Transverse colon (tissue), 4 donors: ENCODE results near the gene ST7L. TPM values are rescaled to one million over a fixed set of nuclear protein-coding genes. Genes with fewer than 3 reads are reported as not detected.

ENCODE experiments used
- DNase-seq: peaks from one replicate; pipeline ENCODE4 v3.0.0-alpha.2; 2019
- H3K27ac ChIP-seq, 4 donors: fragments of 200-600 bp; sonication (generic); 2 replicates each; pipeline ENCODE4 v1.5.1; 2016 to 2018; ENCODE audit warnings: inconsistent platforms in 4 of 4
- H3K27me3 ChIP-seq: fragments of 200-600 bp; sonication (generic); 2 replicates; pipeline ENCODE4 v1.5.1; 2017; ENCODE audit warnings: inconsistent platforms
- H3K36me3 ChIP-seq, 4 donors: fragments of 200-600 bp; sonication (generic); 2 replicates each; pipeline ENCODE4 v1.5.1; 2017 to 2019; ENCODE audit warnings: inconsistent platforms in 4 of 4
- H3K4me1 ChIP-seq, 4 donors: fragments of 200-600 bp; sonication (generic); 2 replicates each; pipeline ENCODE4 v1.5.1; 2017 to 2020; ENCODE audit warnings: inconsistent platforms in 4 of 4
- H3K4me3 ChIP-seq, 4 donors: fragments of 200-600 bp; sonication (generic); 1 replicate in 1 of 4; 2 replicates in 3 of 4; pipeline versions ENCODE4 v1.5.1 to v1.6.1; 2017 to 2019; ENCODE audit warnings: inconsistent platforms in 4 of 4
- H3K9me3 ChIP-seq, 2 donors: fragments of 200-600 bp; sonication (generic); 2 replicates each; pipeline ENCODE4 v1.5.1; 2017 to 2019; ENCODE audit warnings: inconsistent platforms in 2 of 2
- CTCF ChIP-seq, 5 experiments: fragments of 200-600 bp in 3 of 5; fragments of 450-650 bp in 2 of 5; sonication (generic) in 3 of 5; IDR thresholded peaks; 1 replicate in 2 of 5; 2 replicates in 3 of 5; pipeline ENCODE4 v1.5.1; 2016 to 2017; ENCODE audit warnings: antibody characterized with exemption in 5 of 5, inconsistent platforms in 3 of 5, mild to moderate bottlenecking in 2 of 5, moderate library complexity in 1 of 5
- EP300 ChIP-seq: sonication (generic); formaldehyde crosslinking; IDR thresholded peaks from one replicate; pipeline ENCODE4 v1.6.1; 2017; ENCODE audit warnings: antibody characterized with exemption, low read depth
- POLR2A ChIP-seq: fragments of 450-650 bp; IDR thresholded peaks from one replicate; pipeline ENCODE4 v1.6.1; 2016; ENCODE audit warnings: antibody characterized with exemption, mild to moderate bottlenecking, moderate library complexity
- POLR2AphosphoS5 ChIP-seq, 3 donors: sonication (generic); formaldehyde crosslinking; IDR thresholded peaks; one replicate each; pipeline ENCODE4 v1.6.1; 2016; ENCODE audit warnings: antibody characterized with exemption in 3 of 3
- WGBS, 2 donors: methylation state at CpG; one replicate each; pipeline ENCODE4 v1.1.5; 2018; ENCODE audit warnings: low coverage in 1 of 2; 5-methylcytosine and 5-hydroxymethylcytosine counted together
- in situ Hi-C, 4 donors: fragments of 200-750 bp; cut with MboI; loops; one replicate each; pipeline versions ENCODE4 v1.15.0 to v1.15.1; 2017; ENCODE audit warnings: low sequenced_read_pairs in 3 of 4, low pct_ligation_motif_present in 1 of 4, low pct_unique_long_range_greater_than_20kb in 1 of 4
- intact Hi-C: fragments of 100-400 bp; cut with DNase I; formaldehyde crosslinking; loops from one replicate; pipeline ENCODE4 v1.15.1; 2023; ENCODE audit warnings: low total_unique reads
- total RNA-seq, 4 donors: library from RNA; depleted of rRNA; stranded (reverse); fragments of >200 nt; gene quantifications; one replicate each; pipeline ENCODE4 v1.1.0, GENCODE V29; 2016

Gene ST7L
- total RNA-seq, 4 donors from 2014 or later = 7.0 to 37.4 (median 24.9) TPM

GRCh38 chr1:112527266-112528010 is 91.5 kb downstream of the ST7L start:
- H3K9me3 ChIP-seq = no peaks in the 10 kb centered on the region
- in situ Hi-C loops (no loop called here), intact Hi-C loops (no loop called here)
- H3K4me1 ChIP-seq = peaks cover 0 to 8% (median 0%) of the 10 kb centered on the region in 4 donors
- H3K36me3 ChIP-seq = peaks cover 0 to 4% (median 0%) of the 10 kb centered on the region in 4 donors
- whole genome bisulfite sequencing, 2 donors = 75 to 89% methylated on average over 3 to 4 of the region's 4 CpGs
- TF ChIP-seq POLR2AphosphoS5 (IDR thresholded peaks at IDR 0.05) (no peak), POLR2A (no peak), CTCF (IDR thresholded peaks at IDR 0.05) (no peak), EP300 (no peak)
- DNase-seq = no peak
- H3K4me3 ChIP-seq = no peak overlapping the region
- H3K27me3 ChIP-seq = no peaks in the 10 kb centered on the region
- H3K27ac ChIP-seq = no peak overlapping the region

- no peaks in the 10 kb centered on the region for H3K27me3 ChIP-seq
- DNase-seq = no peak
- no peaks in the 10 kb centered on the region for H3K9me3 ChIP-seq
- H3K27ac ChIP-seq = no peak overlapping the region
- peaks cover 0 to 4% (median 0%) of the 10 kb centered on the region in 4 donors for H3K36me3 ChIP-seq
- 100% methylated on average over 1 of the region's 1 CpG for WGBS, 2 donors
- intact Hi-C loops = no loop called here
- TF ChIP-seq EP300 (no peak), CTCF (IDR thresholded peaks at IDR 0.05) (no peak), POLR2A (no peak), POLR2AphosphoS5 (IDR thresholded peaks at IDR 0.05) (no peak)
- no peak overlapping the region for H3K4me3 ChIP-seq
- H3K4me1 ChIP-seq = no peaks in the 10 kb centered on the region
- in situ Hi-C loops = loop anchor here in 1 of 4 donors (25.0 kb wide), 1 partner anchor 87 kb away; the partner anchor contains the start of genes CAPZA1 and ST7L
These were observed 94.0 kb downstream of the ST7L start for GRCh38 chr1:112524986-112525385.

GRCh38 chr1:112524251-112524650 is 94.7 kb downstream of the ST7L start:
- 71% methylated on average over 8 of the region's 8 CpGs; no CpG with 5 or more reads in 1 of the 2 donors for WGBS, 2 donors
- Histone ChIP-seq H3K27ac (no peak overlapping the region), H3K27me3 (no peaks in the 10 kb centered on the region), H3K9me3 (no peaks in the 10 kb centered on the region), H3K4me1 (no peaks in the 10 kb centered on the region), H3K36me3 (peaks cover 0 to 4% (median 0%) of the 10 kb centered on the region in 4 donors), H3K4me3 (no peak overlapping the region)
- DNase-seq = no peak
- TF ChIP-seq POLR2A (no peak), CTCF (IDR thresholded peaks at IDR 0.05) (no peak), POLR2AphosphoS5 (IDR thresholded peaks at IDR 0.05) (no peak), EP300 (no peak)
- intact Hi-C loops (no loop called here), in situ Hi-C loops (loop anchor here in 1 of 4 donors (25.0 kb wide), 1 partner anchor 88 kb away; the partner anchor contains the start of genes CAPZA1 and ST7L)

GRCh38 chr1:112522621-112523020 is 96.3 kb downstream of the ST7L start:
- no peaks in the 10 kb centered on the region for H3K9me3 ChIP-seq
- peaks cover 0 to 4% (median 0%) of the 10 kb centered on the region in 4 donors for H3K36me3 ChIP-seq
- H3K27ac ChIP-seq = peak overlapping the region in 1 of 4 donors; percentile 16
- H3K4me1 ChIP-seq = no peaks in the 10 kb centered on the region
- no peak for DNase-seq
- H3K27me3 ChIP-seq = no peaks in the 10 kb centered on the region
- TF ChIP-seq POLR2AphosphoS5 (IDR thresholded peaks at IDR 0.05) = no peak
- no peak for TF ChIP-seq CTCF (IDR thresholded peaks at IDR 0.05)
- no peak for TF ChIP-seq POLR2A
- no peak for TF ChIP-seq EP300
- WGBS, 2 donors = 83 to 88% methylated on average over 1 of the region's 1 CpG
- intact Hi-C loops (no loop called here), in situ Hi-C loops (loop anchor here in 1 of 4 donors (25.0 kb wide), 1 partner anchor 90 kb away; the partner anchor contains the start of genes CAPZA1 and ST7L)
- H3K4me3 ChIP-seq = no peak overlapping the region
